ENCODE data around the gene COASY.

DNA sequence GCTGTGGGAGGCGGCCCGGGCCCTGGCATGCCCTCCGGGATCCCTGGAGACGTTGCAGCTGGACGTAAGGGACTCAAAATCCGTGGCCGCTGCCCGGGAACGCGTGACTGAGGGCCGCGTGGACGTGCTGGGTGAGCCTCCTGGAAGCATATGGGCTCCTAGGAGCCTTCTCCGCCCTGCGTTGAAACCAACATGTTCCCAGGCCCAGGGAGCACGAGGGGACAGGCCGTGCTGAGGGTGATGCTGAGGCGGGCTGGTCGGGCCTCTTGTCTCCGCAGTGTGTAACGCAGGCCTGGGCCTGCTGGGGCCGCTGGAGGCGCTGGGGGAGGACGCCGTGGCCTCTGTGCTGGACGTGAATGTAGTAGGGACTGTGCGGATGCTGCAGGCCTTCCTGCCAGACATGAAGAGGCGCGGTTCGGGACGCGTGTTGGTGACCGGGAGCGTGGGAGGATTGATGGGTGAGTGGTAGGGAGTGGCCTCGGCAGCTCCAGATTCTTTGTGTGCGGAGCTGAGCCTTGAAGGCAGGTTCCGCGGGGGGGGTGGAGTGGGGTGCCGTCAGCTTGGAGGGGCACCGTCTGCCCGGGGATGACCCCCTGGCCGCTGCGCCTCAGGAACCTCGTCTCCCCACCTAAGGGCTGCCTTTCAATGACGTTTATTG lies 8.7 kb upstream of the COASY start:
- TF ChIP-seq, protein P1, sequence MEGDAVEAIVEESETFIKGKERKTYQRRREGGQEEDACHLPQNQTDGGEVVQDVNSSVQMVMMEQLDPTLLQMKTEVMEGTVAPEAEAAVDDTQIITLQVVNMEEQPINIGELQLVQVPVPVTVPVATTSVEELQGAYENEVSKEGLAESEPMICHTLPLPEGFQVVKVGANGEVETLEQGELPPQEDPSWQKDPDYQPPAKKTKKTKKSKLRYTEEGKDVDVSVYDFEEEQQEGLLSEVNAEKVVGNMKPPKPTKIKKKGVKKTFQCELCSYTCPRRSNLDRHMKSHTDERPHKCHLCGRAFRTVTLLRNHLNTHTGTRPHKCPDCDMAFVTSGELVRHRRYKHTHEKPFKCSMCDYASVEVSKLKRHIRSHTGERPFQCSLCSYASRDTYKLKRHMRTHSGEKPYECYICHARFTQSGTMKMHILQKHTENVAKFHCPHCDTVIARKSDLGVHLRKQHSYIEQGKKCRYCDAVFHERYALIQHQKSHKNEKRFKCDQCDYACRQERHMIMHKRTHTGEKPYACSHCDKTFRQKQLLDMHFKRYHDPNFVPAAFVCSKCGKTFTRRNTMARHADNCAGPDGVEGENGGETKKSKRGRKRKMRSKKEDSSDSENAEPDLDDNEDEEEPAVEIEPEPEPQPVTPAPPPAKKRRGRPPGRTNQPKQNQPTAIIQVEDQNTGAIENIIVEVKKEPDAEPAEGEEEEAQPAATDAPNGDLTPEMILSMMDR (IDR thresholded peaks at IDR 0.05) = no peak
- no peak for TF ChIP-seq ZFX (IDR thresholded peaks at IDR 0.05; ENCODE audit: borderline replicate concordance)
